ENCODE data around the gene COL5A2. TPM values are rescaled to one million over a fixed set of nuclear protein-coding genes. Genes with fewer than 3 reads are reported as not detected.
A peak's percentile ranks its signal among the peaks of the same experiment; 100 is the strongest.

COL5A2 gene
- total RNA-seq, 1 donor, result 0.54 TPM

DNA sequence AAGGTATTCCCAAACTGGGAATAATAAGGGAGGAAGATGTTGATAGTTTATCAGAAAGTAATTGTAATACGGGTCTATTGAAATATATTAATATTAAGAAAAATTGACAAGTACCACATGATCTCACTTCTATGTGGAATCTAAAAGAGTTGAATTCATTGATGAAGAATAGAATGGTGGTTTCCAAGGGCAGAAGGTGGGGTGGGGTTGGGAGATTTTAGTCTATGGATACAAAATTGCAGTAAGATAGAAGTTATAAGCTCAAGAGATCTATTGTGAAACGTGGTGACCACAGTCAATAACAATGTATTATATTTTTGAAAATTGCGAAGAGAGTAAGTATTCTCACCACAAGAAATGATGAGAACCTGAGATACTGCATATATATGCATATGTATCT, 166.5 kb downstream of the COL5A2 start:
- DNase-seq (ENCODE audit: low read depth in 2 of 3, low spot score in 2 of 3), result no peak

DNA sequence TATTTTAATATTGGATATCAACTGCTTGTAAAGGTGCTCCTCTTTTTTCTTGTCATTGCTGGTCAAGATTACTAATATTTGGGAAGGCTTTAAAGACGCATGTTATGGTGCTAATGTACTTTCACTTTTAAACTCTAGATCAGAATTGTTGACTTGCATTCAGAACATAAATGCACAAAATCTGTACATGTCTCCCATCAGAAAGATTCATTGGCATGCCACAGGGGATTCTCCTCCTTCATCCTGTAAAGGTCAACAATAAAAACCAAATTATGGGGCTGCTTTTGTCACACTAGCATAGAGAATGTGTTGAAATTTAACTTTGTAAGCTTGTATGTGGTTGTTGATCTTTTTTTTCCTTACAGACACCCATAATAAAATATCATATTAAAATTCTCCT, 167.2 kb downstream of the COL5A2 start:
- DNase-seq (ENCODE audit: low read depth in 2 of 3, low spot score in 2 of 3), result no peak

DNA sequence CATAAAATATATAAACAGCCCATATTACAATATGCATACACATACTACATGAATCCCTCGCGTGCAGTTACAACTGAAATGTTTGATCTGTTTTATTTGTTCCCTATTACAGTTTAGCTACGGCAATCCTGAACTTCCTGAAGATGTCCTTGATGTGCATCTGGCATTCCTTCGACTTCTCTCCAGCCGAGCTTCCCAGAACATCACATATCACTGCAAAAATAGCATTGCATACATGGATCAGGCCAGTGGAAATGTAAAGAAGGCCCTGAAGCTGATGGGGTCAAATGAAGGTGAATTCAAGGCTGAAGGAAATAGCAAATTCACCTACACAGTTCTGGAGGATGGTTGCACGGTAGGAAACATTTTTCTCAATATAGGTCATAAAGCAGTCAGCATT, 169.0 kb downstream of the COL5A2 start:
- no peak for DNase-seq (ENCODE audit: low read depth in 2 of 3, low spot score in 2 of 3)

- DNase-seq (ENCODE audit: low read depth in 2 of 3, low spot score in 2 of 3), result no peak
These were observed 170.9 kb downstream of the COL5A2 start for GRCh38 chr2:189008555-189009262.

- no peak for DNase-seq (ENCODE audit: low read depth in 2 of 3, low spot score in 2 of 3)
These were observed 177.5 kb downstream of the COL5A2 start for GRCh38 chr2:189002079-189002478.

DNA sequence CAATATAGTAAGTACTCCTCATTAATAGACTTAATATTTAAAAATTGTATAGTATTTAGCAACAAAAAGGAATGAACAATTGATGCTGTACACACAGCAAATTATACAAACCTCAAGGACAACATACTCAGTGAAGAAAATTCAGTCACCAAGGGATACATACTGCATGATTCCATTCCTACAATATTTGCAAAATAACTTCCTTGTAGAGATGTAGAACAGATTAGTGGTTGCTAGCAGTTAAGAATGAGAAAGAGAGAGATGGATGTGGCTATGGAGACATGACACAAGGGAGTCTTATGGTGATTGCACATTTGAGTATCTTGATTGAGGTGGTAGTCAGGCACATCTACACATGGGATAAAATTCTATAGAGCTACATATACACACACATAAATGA, 179.3 kb downstream of the COL5A2 start:
- no peak for DNase-seq (ENCODE audit: low read depth in 2 of 3, low spot score in 2 of 3)

DNA sequence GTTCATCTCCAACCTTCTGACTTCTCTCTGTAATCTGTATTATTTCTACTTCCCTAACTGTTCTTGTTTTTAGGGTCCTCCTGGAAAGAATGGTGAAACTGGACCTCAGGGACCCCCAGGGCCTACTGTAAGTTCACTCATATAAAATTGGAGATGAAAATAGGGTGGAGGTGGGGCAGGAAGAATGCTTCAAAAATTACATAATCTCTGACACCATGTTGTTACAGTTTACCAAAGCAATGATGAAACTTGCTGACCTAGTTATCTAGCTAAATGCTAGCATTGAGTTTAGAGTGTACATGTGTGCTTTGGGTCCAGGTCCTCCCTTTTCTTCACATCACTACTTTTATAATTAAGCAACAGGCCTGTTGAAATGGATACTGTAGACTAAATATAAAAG, 182.3 kb downstream of the COL5A2 start:
- no peak for DNase-seq (ENCODE audit: low read depth in 2 of 3, low spot score in 2 of 3)

GRCh38 chr2:188993247-188993646, 186.3 kb downstream of the COL5A2 start:
- no peak for DNase-seq (ENCODE audit: low read depth in 2 of 3, low spot score in 2 of 3)

GRCh38 chr2:188986839-188987238, 192.7 kb downstream of the COL5A2 start:
- no peak for DNase-seq (ENCODE audit: low read depth in 2 of 3, low spot score in 2 of 3)

DNA sequence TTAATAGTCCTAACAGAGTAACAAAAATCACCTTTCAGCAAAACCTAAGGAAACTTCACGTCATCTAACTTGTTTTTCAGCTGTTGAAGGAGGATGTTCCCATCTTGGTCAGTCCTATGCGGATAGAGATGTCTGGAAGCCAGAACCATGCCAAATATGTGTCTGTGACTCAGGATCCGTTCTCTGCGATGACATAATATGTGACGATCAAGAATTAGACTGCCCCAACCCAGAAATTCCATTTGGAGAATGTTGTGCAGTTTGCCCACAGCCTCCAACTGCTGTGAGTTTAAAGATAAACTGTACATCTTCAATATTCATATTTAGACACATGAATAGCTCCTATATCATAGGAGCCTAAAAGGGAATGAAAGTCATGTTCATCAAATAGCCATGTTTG, 194.9 kb downstream of the COL5A2 start:
- DNase-seq (ENCODE audit: low read depth in 2 of 3, low spot score in 2 of 3), result no peak

- no peak for DNase-seq (ENCODE audit: low read depth in 2 of 3, low spot score in 2 of 3)
These were observed 195.5 kb downstream of the COL5A2 start for GRCh38 chr2:188984065-188984491.

GRCh38 chr2:188983427-188984064, 196.0 kb downstream of the COL5A2 start:
- peak in 1 of 3 donors; percentile 1 for DNase-seq (ENCODE audit: low read depth in 2 of 3, low spot score in 2 of 3)

Small RNAs within 50 kb of the gene (small RNA-seq; reads per million reads assigned to genes)
- not detected for gene MIR3129

Other genes starting within 250 kb of the COL5A2 start
- gene COL3A1, start 205.4 kb downstream of the COL5A2 start, total RNA-seq, result not detected

Data from hematopoietic multipotent progenitor cell (in vitro differentiated cells).